IgD-negative memory B cell (primary cell): ENCODE data around the gene TATDN2. TPM values are rescaled to one million over a fixed set of nuclear protein-coding genes. Genes with fewer than 3 reads are reported as not detected.
"Not testable (repeated sequence)": the region's sequence is repeated elsewhere in the genome, so short reads cannot be mapped to it uniquely, and the experiment has no call there.

Source experiments
- H3K27ac Mint-ChIP-seq, 3 donors: one replicate each; pipeline ENCODE4 v1.8.0; 2020 to 2022; ENCODE audit warnings: mild to moderate bottlenecking in 3 of 3, mixed read lengths in 3 of 3, moderate library complexity in 1 of 3
- H3K27me3 Mint-ChIP-seq: one replicate; pipeline ENCODE4 v1.8.0; 2021; ENCODE audit warnings: mixed read lengths
- H3K36me3 Mint-ChIP-seq: one replicate; pipeline ENCODE4 v1.8.0; 2020; ENCODE audit warnings: mild to moderate bottlenecking, mixed read lengths
- H3K4me1 Mint-ChIP-seq, 3 donors: one replicate each; pipeline ENCODE4 v1.8.0; 2020 to 2022; ENCODE audit warnings: mixed read lengths in 3 of 3, mild to moderate bottlenecking in 1 of 3
- H3K4me3 Mint-ChIP-seq, 4 donors: one replicate each; pipeline ENCODE4 v1.8.0; 2020 to 2022; ENCODE audit warnings: mild to moderate bottlenecking in 4 of 4, mixed read lengths in 4 of 4, moderate library complexity in 3 of 4
- H3K9me3 Mint-ChIP-seq, 3 donors: one replicate each; pipeline ENCODE4 v1.8.0; 2020 to 2021; ENCODE audit warnings: mixed read lengths in 3 of 3, mild to moderate bottlenecking in 1 of 3
- polyA plus RNA-seq: library from polyadenylated mRNA; unstranded; fragments of 300-500 nt; fragmentation: Illumina TruSeq; gene quantifications from one replicate; pipeline ENCODE4 v1.2.3, GENCODE V29; 2021

Gene TATDN2
- polyA plus RNA-seq, 1 donor from 2014 or later: 11.6 TPM

GRCh38 chr3:10269443-10269842 is 21.2 kb downstream of the TATDN2 start:
- Mint-ChIP-seq H3K4me3 (no peak overlapping the region), H3K27ac (no peak overlapping the region), H3K9me3 (no peaks in the 10 kb centered on the region), H3K4me1 (peaks cover 29 to 36% (median 32%) of the 10 kb centered on the region in 3 donors), H3K36me3 (peaks cover 3% of the 10 kb centered on the region), H3K27me3 (no peaks in the 10 kb centered on the region)

DNA sequence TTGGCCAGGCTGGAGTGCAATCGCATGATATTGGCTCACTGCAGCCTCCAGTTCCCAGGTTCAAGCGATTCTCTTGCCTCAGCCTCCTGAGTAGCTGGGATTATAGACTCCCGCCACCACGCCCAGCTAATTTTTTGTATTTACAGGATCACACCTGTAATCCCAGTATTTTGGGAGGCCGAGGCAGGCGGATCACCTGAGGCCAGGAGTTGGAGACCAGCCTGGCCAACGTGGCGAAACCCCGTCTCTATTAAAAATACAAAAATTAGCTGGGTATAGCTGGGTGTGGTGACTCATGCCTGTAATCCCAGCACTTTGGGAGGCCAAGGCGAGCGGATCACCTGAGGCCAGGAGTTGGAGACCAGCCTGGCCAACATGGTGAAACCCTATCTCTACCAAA is 24.2 kb downstream of the TATDN2 start:
- not testable (repeated sequence) for H3K9me3 Mint-ChIP-seq, H3K4me3 Mint-ChIP-seq, H3K27me3 Mint-ChIP-seq, H3K27ac Mint-ChIP-seq, H3K36me3 Mint-ChIP-seq
- peaks cover 18 to 24% (median 20%) of the 10 kb centered on the region in 3 donors for H3K4me1 Mint-ChIP-seq

GRCh38 chr3:10272977-10273376 is 24.7 kb downstream of the TATDN2 start:
- H3K36me3 Mint-ChIP-seq: peaks cover 3% of the 10 kb centered on the region
- peak overlapping the region in 2 of 4 donors; percentile 72 for H3K4me3 Mint-ChIP-seq
- peak overlapping the region in 2 of 3 donors; percentile 53 to 93 for H3K27ac Mint-ChIP-seq
- no peaks in the 10 kb centered on the region for H3K9me3 Mint-ChIP-seq
- no peaks in the 10 kb centered on the region for H3K27me3 Mint-ChIP-seq
- peaks cover 18 to 20% (median 19%) of the 10 kb centered on the region in 3 donors for H3K4me1 Mint-ChIP-seq

DNA sequence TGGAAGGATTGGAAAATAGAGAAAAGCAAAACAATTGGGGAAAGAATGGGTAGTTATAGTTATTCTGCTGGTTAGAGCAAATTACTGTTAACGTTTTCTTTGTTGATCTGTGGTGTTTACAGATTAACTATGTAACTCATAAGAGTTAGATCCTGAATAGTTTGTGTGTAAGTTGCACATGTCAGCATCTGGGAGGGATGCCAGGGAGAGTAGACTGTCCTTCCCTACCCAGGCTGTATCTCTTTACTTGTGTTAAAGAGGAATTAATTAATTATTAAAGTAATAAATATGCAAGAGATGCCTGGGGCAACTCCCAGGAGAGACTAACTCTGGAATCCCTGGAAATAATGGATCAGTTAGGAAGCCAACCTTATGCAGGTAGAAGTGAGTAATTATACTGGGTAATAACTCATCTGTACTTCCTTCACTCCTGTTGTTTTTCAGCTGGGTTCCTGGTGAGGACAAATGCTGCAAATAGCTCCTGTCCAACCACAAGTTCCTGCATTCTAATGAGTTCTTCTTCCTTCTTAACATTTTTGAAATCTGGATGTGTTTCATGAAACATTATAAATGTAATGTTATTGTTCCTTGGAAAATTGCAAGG is 25.5 kb downstream of the TATDN2 start:
- Mint-ChIP-seq H3K4me3 (peak overlapping the region in 2 of 4 donors; percentile 72), H3K9me3 (no peaks in the 10 kb centered on the region), H3K27ac (peak overlapping the region; percentile 14 to 93 (median 68)), H3K4me1 (peaks cover 18 to 20% (median 19%) of the 10 kb centered on the region in 3 donors), H3K27me3 (no peaks in the 10 kb centered on the region), H3K36me3 (peaks cover 3% of the 10 kb centered on the region)

GRCh38 chr3:10274601-10275000 is 26.3 kb downstream of the TATDN2 start:
- no peaks in the 10 kb centered on the region for H3K9me3 Mint-ChIP-seq
- H3K27me3 Mint-ChIP-seq: no peaks in the 10 kb centered on the region
- H3K27ac Mint-ChIP-seq: peak overlapping the region in 2 of 3 donors; percentile 68 to 93
- H3K36me3 Mint-ChIP-seq: peaks cover 3% of the 10 kb centered on the region
- H3K4me3 Mint-ChIP-seq: peak overlapping the region in 1 of 4 donors; percentile 9
- H3K4me1 Mint-ChIP-seq: peaks cover 18 to 20% (median 19%) of the 10 kb centered on the region in 3 donors

- H3K36me3 Mint-ChIP-seq: peaks cover 6% of the 10 kb centered on the region
- H3K27me3 Mint-ChIP-seq: no peaks in the 10 kb centered on the region
- no peak overlapping the region for H3K4me3 Mint-ChIP-seq
- H3K9me3 Mint-ChIP-seq: no peaks in the 10 kb centered on the region
- H3K27ac Mint-ChIP-seq: no peak overlapping the region
- peaks cover 17 to 21% (median 20%) of the 10 kb centered on the region in 3 donors for H3K4me1 Mint-ChIP-seq
Measured at GRCh38 chr3:10277115-10277625, 28.9 kb downstream of the TATDN2 start.

DNA sequence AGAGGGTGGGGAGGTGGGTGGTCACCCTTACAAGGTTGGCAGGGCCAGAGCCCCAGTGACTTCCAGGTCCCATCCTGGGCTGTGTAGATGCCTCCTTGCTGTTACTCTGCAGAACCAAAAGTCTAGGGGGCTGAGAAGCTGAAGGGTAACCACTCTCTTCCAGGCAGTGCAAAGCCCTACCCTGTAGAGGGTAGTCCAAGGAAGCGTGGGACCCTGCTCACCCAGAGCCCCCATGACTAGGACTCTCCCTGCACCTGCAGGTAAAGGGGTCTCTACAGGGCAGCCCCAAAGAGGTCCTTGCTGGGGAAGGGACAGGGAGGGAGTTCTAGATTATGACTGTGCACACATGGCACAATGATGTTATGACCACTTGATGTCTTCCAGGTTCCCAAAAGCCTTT is 30.2 kb downstream of the TATDN2 start:
- H3K27me3 Mint-ChIP-seq: no peaks in the 10 kb centered on the region
- peaks cover 10 to 14% (median 12%) of the 10 kb centered on the region in 3 donors for H3K4me1 Mint-ChIP-seq
- H3K36me3 Mint-ChIP-seq: peaks cover 6% of the 10 kb centered on the region
- no peaks in the 10 kb centered on the region for H3K9me3 Mint-ChIP-seq
- H3K27ac Mint-ChIP-seq: peak overlapping the region in 1 of 3 donors; percentile 39
- no peak overlapping the region for H3K4me3 Mint-ChIP-seq

DNA sequence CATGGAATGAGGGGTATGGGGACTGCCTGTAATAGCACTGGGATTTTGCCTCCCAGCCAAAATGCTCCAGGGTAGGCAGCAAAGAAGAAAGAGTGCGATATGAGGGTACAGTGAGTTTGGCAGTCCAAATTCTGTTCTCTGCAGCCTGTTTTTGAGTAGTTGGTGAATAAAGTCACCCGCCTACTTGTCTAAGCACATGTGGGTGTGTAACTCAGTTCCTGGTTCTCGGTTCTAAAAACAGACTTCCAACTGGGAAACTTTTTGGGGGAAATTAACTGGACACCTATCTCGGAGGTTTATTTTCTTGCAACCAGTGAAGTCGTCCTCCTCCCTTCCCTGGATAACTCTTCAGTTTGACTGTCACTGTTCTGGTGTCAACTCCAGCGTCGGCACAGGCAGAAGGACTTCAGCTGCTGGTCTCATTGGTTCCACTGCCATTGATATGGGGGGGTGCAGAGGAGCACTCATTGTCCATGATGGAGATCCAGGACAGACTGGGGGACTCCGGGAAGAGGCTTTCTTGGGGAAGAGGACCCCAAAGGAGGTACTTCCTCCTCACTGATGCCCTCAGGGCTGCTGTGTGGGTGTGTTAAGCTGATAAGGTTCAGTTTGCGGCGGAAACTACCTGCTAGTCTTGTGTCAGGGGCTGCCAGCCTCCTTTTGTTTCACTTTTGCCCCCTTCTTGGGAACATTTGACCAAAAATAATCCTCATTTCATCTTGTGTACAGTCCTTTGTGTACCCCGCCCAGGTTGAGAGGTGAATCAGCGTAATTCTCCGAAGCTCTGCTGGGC is 31.3 kb downstream of the TATDN2 start:
- peak overlapping the region in 1 of 4 donors; percentile 5 for H3K4me3 Mint-ChIP-seq
- no peaks in the 10 kb centered on the region for H3K27me3 Mint-ChIP-seq
- H3K9me3 Mint-ChIP-seq: no peaks in the 10 kb centered on the region
- peak overlapping the region in 1 of 3 donors; percentile 53 for H3K27ac Mint-ChIP-seq
- H3K36me3 Mint-ChIP-seq: peaks cover 6% of the 10 kb centered on the region
- H3K4me1 Mint-ChIP-seq: peaks cover 5 to 11% (median 10%) of the 10 kb centered on the region in 3 donors

- no peaks in the 10 kb centered on the region for H3K9me3 Mint-ChIP-seq
- H3K4me3 Mint-ChIP-seq: no peak overlapping the region
- H3K27ac Mint-ChIP-seq: no peak overlapping the region
- H3K27me3 Mint-ChIP-seq: no peaks in the 10 kb centered on the region
- peaks cover 6% of the 10 kb centered on the region for H3K36me3 Mint-ChIP-seq
- peaks cover 8 to 13% (median 11%) of the 10 kb centered on the region in 3 donors for H3K4me1 Mint-ChIP-seq
Measured at GRCh38 chr3:10280177-10280529, 31.9 kb downstream of the TATDN2 start.

GRCh38 chr3:10280571-10280970 is 32.3 kb downstream of the TATDN2 start:
- Mint-ChIP-seq H3K27me3 (no peaks in the 10 kb centered on the region), H3K9me3 (no peaks in the 10 kb centered on the region), H3K27ac (no peak overlapping the region), H3K36me3 (peaks cover 6% of the 10 kb centered on the region), H3K4me3 (no peak overlapping the region), H3K4me1 (peaks cover 10 to 13% (median 11%) of the 10 kb centered on the region in 3 donors)

DNA sequence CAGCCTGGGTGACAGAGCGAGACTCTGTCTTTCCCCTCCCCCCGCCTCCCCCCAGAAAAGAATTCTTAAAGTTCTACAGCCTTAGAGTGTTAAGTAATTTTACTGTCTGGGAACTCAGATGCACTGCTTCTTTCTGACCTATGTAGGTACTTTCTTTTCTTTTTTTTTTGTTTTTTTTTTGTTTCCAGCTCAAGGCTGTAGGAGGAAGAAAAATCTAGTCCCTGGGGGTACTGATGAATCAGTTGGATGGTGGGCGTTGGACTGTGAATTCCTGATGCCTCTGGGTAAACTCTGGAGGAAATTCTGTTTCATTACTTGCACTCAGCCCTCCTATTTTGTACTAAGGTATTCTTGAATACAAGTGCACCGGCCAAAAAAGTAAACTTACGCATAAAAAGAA is 33.7 kb downstream of the TATDN2 start:
- no peaks in the 10 kb centered on the region for H3K9me3 Mint-ChIP-seq
- H3K27me3 Mint-ChIP-seq: no peaks in the 10 kb centered on the region
- peaks cover 9% of the 10 kb centered on the region for H3K36me3 Mint-ChIP-seq
- no peak overlapping the region for H3K4me3 Mint-ChIP-seq
- H3K4me1 Mint-ChIP-seq: peaks cover 11 to 13% (median 11%) of the 10 kb centered on the region in 3 donors
- H3K27ac Mint-ChIP-seq: no peak overlapping the region

GRCh38 chr3:10283638-10284037 is 35.4 kb downstream of the TATDN2 start:
- Mint-ChIP-seq H3K27me3 (no peaks in the 10 kb centered on the region), H3K4me1 (peaks cover 8 to 14% (median 13%) of the 10 kb centered on the region in 3 donors), H3K36me3 (peaks cover 8% of the 10 kb centered on the region), H3K27ac (peak overlapping the region in 1 of 3 donors; percentile 73), H3K4me3 (no peak overlapping the region), H3K9me3 (no peaks in the 10 kb centered on the region)

- Mint-ChIP-seq H3K27ac (peak overlapping the region; percentile 39 to 73 (median 64)), H3K4me3 (no peak overlapping the region), H3K36me3 (peaks cover 8% of the 10 kb centered on the region), H3K4me1 (peaks cover 8 to 14% (median 13%) of the 10 kb centered on the region in 3 donors), H3K9me3 (no peaks in the 10 kb centered on the region), H3K27me3 (no peaks in the 10 kb centered on the region)
Measured at GRCh38 chr3:10284496-10284895, 36.2 kb downstream of the TATDN2 start.

GRCh38 chr3:10285272-10286132 is 37.2 kb downstream of the TATDN2 start:
- Mint-ChIP-seq H3K9me3 (no peaks in the 10 kb centered on the region), H3K4me1 (peaks cover 8 to 14% (median 13%) of the 10 kb centered on the region in 3 donors), H3K27ac (peak overlapping the region in 2 of 3 donors; percentile 39 to 90), H3K4me3 (no peak overlapping the region), H3K27me3 (no peaks in the 10 kb centered on the region), H3K36me3 (peaks cover 8% of the 10 kb centered on the region)
